ENCODE results near the gene SPON1.

DNA sequence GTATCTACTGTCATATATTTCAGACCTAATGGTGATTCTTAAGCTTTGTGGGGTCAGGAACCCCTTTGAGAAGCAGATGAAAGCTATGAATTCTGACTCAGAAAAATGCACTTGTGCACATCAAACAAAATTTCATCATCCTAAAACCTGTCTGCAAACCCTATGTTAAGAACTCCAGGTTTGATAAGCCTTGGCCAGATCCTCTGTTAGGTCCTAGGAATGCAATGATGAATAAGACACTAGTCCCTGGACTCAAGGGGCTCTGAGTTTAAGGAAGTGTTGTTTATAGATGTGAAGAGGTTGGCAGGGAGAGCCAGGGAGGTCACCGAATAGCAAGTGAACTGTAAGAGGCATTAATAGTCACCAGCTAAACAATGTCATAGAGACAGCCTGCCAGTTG lies 103.2 kb downstream of the SPON1 start:
- TF ChIP-seq, protein P1, sequence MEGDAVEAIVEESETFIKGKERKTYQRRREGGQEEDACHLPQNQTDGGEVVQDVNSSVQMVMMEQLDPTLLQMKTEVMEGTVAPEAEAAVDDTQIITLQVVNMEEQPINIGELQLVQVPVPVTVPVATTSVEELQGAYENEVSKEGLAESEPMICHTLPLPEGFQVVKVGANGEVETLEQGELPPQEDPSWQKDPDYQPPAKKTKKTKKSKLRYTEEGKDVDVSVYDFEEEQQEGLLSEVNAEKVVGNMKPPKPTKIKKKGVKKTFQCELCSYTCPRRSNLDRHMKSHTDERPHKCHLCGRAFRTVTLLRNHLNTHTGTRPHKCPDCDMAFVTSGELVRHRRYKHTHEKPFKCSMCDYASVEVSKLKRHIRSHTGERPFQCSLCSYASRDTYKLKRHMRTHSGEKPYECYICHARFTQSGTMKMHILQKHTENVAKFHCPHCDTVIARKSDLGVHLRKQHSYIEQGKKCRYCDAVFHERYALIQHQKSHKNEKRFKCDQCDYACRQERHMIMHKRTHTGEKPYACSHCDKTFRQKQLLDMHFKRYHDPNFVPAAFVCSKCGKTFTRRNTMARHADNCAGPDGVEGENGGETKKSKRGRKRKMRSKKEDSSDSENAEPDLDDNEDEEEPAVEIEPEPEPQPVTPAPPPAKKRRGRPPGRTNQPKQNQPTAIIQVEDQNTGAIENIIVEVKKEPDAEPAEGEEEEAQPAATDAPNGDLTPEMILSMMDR (IDR thresholded peaks at IDR 0.05), result no peak
- no peak for TF ChIP-seq POLR2A (IDR thresholded peaks at IDR 0.05)

All from ovary (tissue), 3 donors.